SK-N-SH treated with all-trans-retinoic acid at 6 μM for 48 hours (cell line): Measurements from ENCODE around the gene MXD4.

Experiments
- ATAC-seq: fragments of 200-7000 bp; cut with Tn5 transposase; 3 replicates; pipeline ENCODE4 v1.9.1; 2020; ENCODE audit warnings: mild to moderate bottlenecking, moderate library complexity
- ARNTL ChIP-seq: fragments of 450-650 bp; formaldehyde crosslinking; IDR thresholded peaks from 2 replicates; pipeline ENCODE4 v1.5.0; 2020; ENCODE audit warnings: low read depth, mild to moderate bottlenecking, moderate library complexity, borderline replicate concordance
- BACH2 ChIP-seq: fragments of 250-450 bp; sonication (Bioruptor Pico); IDR thresholded peaks from 2 replicates; pipeline ENCODE4 v1.9.0; 2021; ENCODE audit warnings: mild to moderate bottlenecking, borderline replicate concordance
- CSDC2 ChIP-seq: fragments of 250-450 bp; sonication (Bioruptor Pico); IDR thresholded peaks from 2 replicates; pipeline ENCODE4 v1.5.0; 2020; ENCODE audit warnings: mild to moderate bottlenecking, moderate library complexity
- ESRRG ChIP-seq: fragments of 250-450 bp; sonication (Bioruptor Pico); IDR thresholded peaks from 2 replicates; pipeline ENCODE4 v1.6.1; 2021; ENCODE audit warnings: mild to moderate bottlenecking
- GLIS3 ChIP-seq: fragments of 250-450 bp; sonication (Bioruptor Pico); IDR thresholded peaks from 2 replicates; pipeline ENCODE4 v1.5.0; 2020; ENCODE audit warnings: mild to moderate bottlenecking, moderate library complexity
- ISL1 ChIP-seq: fragments of 250-450 bp; sonication (Bioruptor Pico); IDR thresholded peaks from 2 replicates; pipeline ENCODE4 v2.1.2; 2022; ENCODE audit warnings: mild to moderate bottlenecking, moderate library complexity
- OSR1 ChIP-seq: fragments of 250-450 bp; sonication (Bioruptor Pico); IDR thresholded peaks from 2 replicates; pipeline ENCODE4 v1.8.0; 2022; ENCODE audit warnings: moderate library complexity, mild to moderate bottlenecking, inconsistent platforms
- PPARA ChIP-seq: fragments of 250-450 bp; sonication (Bioruptor Pico); IDR thresholded peaks from 2 replicates; pipeline ENCODE4 v1.5.0; 2020; ENCODE audit warnings: mild to moderate bottlenecking, borderline replicate concordance
- SNAI2 ChIP-seq: fragments of 250-450 bp; sonication (Bioruptor Pico); IDR thresholded peaks from 2 replicates; pipeline ENCODE4 v1.5.0; 2020; ENCODE audit warnings: mild to moderate bottlenecking, moderate library complexity
- TCF4 ChIP-seq: fragments of 250-450 bp; sonication (Bioruptor Pico); IDR thresholded peaks from 2 replicates; pipeline ENCODE4 v1.8.0; 2021; ENCODE audit warnings: mild to moderate bottlenecking, moderate library complexity, borderline replicate concordance
- TOX ChIP-seq: fragments of 250-450 bp; sonication (Bioruptor Pico); IDR thresholded peaks from 2 replicates; pipeline ENCODE4 v1.8.0; 2021; ENCODE audit warnings: mild to moderate bottlenecking, moderate library complexity, borderline replicate concordance
- ZC3H10 ChIP-seq: fragments of 250-450 bp; sonication (Bioruptor Pico); IDR thresholded peaks from 2 replicates; pipeline ENCODE4 v1.5.1; 2021; ENCODE audit warnings: mild to moderate bottlenecking, moderate library complexity
- ZFP3 ChIP-seq: fragments of 250-450 bp; sonication (Bioruptor Pico); IDR thresholded peaks from 2 replicates; pipeline ENCODE4 v1.5.0; 2020; ENCODE audit warnings: mild to moderate bottlenecking, moderate library complexity
- ZNF70 ChIP-seq: fragments of 450-650 bp; formaldehyde crosslinking; IDR thresholded peaks from 2 replicates; pipeline ENCODE4 v1.5.0; 2020; ENCODE audit warnings: mild to moderate bottlenecking, moderate library complexity
- ZNF8 ChIP-seq: fragments of 450-650 bp; formaldehyde crosslinking; IDR thresholded peaks from 2 replicates; pipeline ENCODE4 v1.5.0; 2020; ENCODE audit warnings: mild to moderate bottlenecking, moderate library complexity
- TF ChIP-seq, protein P1 (sequence below): fragments of 250-450 bp; sonication (Bioruptor Pico); IDR thresholded peaks from 2 replicates; pipeline ENCODE4 v1.8.0; 2021; ENCODE audit warnings: low read depth, mild to moderate bottlenecking, moderate library complexity, borderline replicate concordance
- TF ChIP-seq, protein P2 (sequence below): fragments of 250-450 bp; sonication (Bioruptor Pico); IDR thresholded peaks from 2 replicates; pipeline ENCODE4 v1.5.0; 2020; ENCODE audit warnings: mild to moderate bottlenecking, moderate library complexity
- TF ChIP-seq, protein P3 (sequence below): fragments of 250-450 bp; sonication (Bioruptor Pico); IDR thresholded peaks from 2 replicates; pipeline ENCODE4 v1.5.1; 2020; ENCODE audit warnings: low read depth, mild to moderate bottlenecking, moderate library complexity

The MXD4 gene

DNA sequence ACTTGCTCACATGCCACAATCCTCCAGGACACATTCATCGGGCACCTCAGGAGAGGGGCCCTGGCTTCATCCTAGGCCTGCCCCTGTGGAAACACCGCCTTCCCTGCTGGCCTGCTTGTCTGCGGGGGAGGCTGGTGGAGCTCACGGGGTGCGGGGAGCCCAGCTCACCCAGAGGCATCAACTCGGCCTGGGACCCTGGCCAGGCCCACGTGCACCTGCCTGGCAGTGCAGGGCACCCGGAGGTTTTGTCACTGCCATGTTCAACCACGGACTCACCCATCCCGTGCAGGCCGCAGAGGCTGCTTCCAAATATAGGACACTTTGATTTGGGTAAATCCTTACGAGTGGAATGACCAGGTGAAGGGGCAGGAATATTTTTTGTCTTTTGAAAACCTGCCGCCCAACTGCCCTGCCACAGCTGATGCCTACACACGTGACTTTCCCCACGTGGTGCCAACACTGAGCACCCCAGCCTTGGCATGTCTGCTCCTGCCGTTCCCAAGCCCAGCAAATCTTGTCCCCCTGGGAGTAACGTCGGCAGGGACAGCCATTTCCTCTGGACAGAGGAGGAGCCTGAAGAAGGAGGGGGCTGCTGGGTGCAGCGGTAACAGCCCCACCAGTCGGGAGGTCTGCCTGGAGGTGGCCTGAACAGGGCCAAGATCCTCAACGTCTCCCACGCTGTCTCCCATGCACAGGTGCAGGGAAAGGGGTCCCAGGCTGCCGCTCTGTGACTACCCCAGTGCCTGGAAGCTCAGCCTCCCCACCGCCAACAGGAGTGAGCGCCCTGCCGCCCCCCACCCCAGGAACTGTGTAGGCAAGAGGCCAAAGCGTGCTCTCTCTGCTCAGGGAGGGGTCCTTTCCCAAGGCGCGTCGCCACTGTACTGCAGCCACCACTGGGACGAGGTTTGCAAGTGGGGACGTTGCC is 8.5 kb downstream of the MXD4 start:
- ATAC-seq = no peak

DNA sequence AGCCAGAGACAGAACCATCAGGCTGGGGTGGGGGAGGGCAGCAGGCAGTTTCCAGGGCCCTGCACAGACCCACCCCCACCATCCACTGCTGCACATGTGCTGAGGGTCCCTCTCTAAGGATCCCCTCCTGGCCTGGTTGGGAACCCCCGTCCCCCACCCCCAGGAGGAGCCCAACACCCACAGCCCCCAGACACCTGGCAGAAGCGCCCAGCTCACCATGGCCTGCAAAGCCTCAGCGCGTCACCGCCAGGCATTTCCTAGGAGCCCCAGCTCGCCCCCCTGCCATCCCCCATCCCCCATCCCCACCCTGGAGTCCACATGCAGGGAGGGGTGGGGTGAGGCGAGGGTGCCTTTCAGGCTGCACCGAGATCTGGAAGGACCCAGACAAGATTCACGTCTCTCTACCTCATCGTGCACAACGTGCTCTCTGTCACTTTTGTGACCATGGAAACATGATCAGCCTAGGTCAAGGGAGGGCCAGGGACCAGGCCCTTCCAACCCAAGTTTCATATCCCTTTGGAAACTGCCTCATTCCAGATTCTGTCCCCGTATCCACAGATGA is 9.3 kb downstream of the MXD4 start:
- TF ChIP-seq TOX (CRISPR knock-in tag) (no peak), CSDC2 (CRISPR knock-in tag) (no peak), BACH2 (CRISPR knock-in tag) (no peak), ZC3H10 (CRISPR knock-in tag) (no peak), PPARA (CRISPR knock-in tag) (no peak), OSR1 (CRISPR knock-in tag) (no peak), ZFP3 (CRISPR knock-in tag) (no peak)
- TF ChIP-seq, protein P1, sequence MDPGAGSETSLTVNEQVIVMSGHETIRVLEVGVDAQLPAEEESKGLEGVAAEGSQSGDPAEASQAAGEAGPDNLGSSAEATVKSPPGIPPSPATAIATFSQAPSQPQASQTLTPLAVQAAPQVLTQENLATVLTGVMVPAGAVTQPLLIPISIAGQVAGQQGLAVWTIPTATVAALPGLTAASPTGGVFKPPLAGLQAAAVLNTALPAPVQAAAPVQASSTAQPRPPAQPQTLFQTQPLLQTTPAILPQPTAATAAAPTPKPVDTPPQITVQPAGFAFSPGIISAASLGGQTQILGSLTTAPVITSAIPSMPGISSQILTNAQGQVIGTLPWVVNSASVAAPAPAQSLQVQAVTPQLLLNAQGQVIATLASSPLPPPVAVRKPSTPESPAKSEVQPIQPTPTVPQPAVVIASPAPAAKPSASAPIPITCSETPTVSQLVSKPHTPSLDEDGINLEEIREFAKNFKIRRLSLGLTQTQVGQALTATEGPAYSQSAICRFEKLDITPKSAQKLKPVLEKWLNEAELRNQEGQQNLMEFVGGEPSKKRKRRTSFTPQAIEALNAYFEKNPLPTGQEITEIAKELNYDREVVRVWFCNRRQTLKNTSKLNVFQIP (CRISPR knock-in tag) = no peak
- ATAC-seq = no peak

More for the DNA sequence above, 8.5 kb downstream of the MXD4 start:
- no peak for TF ChIP-seq ESRRG (CRISPR knock-in tag)
- TF ChIP-seq ZC3H10 (CRISPR knock-in tag) = no peak
- no peak for TF ChIP-seq OSR1 (CRISPR knock-in tag)
- TF ChIP-seq, protein P2, sequence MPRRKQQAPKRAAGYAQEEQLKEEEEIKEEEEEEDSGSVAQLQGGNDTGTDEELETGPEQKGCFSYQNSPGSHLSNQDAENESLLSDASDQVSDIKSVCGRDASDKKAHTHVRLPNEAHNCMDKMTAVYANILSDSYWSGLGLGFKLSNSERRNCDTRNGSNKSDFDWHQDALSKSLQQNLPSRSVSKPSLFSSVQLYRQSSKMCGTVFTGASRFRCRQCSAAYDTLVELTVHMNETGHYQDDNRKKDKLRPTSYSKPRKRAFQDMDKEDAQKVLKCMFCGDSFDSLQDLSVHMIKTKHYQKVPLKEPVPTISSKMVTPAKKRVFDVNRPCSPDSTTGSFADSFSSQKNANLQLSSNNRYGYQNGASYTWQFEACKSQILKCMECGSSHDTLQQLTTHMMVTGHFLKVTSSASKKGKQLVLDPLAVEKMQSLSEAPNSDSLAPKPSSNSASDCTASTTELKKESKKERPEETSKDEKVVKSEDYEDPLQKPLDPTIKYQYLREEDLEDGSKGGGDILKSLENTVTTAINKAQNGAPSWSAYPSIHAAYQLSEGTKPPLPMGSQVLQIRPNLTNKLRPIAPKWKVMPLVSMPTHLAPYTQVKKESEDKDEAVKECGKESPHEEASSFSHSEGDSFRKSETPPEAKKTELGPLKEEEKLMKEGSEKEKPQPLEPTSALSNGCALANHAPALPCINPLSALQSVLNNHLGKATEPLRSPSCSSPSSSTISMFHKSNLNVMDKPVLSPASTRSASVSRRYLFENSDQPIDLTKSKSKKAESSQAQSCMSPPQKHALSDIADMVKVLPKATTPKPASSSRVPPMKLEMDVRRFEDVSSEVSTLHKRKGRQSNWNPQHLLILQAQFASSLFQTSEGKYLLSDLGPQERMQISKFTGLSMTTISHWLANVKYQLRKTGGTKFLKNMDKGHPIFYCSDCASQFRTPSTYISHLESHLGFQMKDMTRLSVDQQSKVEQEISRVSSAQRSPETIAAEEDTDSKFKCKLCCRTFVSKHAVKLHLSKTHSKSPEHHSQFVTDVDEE (CRISPR knock-in tag) = no peak
- no peak for TF ChIP-seq ZNF8
- TF ChIP-seq TCF4 = no peak
- no peak for TF ChIP-seq ISL1 (CRISPR knock-in tag)
- TF ChIP-seq PPARA (CRISPR knock-in tag) = no peak
- TF ChIP-seq, protein P1 (CRISPR knock-in tag) = no peak
- no peak for TF ChIP-seq GLIS3 (CRISPR knock-in tag)
- TF ChIP-seq ZFP3 (CRISPR knock-in tag) = no peak
- no peak for TF ChIP-seq CSDC2 (CRISPR knock-in tag)
- no peak for TF ChIP-seq SNAI2
- TF ChIP-seq ZNF70 (CRISPR knock-in tag) = no peak

DNA sequence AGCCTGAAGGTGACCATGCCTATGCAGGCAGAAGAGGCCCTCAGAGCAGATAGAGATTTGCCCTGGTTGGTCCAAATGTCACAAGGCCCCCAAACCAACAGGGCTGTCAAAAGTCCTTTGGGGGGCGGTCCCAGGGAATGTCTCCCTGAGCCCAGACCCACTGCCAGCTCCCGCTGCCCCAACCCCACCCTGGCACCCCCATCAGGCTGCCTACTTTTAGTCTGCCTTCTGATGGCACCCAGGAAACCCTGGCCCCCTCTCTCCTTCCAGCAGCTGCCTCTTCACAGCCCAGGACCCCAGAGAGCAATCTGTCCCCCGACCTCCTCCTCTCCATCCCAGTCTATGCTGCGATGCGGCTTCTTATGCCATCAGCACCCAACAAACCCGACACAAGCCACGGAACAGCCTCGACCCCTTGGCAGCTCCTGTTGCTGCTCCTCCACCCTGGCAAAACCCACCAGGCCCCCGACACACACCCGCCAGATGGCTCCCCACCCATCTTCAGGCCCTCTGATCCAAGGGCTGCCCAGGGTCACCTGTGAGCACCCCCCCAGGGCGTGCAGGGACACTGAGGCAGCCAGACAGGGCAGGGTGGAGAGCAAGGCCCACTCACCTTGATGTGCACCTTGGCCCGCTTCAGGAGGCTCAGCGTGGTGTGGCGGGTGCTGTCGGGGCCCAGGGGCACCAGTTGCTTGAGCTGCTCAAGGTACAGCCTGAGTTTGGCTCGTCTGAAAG is 9.9 kb downstream of the MXD4 start:
- TF ChIP-seq ZFP3 (CRISPR knock-in tag) (no peak), OSR1 (CRISPR knock-in tag) (no peak)
- no peak for ATAC-seq

DNA sequence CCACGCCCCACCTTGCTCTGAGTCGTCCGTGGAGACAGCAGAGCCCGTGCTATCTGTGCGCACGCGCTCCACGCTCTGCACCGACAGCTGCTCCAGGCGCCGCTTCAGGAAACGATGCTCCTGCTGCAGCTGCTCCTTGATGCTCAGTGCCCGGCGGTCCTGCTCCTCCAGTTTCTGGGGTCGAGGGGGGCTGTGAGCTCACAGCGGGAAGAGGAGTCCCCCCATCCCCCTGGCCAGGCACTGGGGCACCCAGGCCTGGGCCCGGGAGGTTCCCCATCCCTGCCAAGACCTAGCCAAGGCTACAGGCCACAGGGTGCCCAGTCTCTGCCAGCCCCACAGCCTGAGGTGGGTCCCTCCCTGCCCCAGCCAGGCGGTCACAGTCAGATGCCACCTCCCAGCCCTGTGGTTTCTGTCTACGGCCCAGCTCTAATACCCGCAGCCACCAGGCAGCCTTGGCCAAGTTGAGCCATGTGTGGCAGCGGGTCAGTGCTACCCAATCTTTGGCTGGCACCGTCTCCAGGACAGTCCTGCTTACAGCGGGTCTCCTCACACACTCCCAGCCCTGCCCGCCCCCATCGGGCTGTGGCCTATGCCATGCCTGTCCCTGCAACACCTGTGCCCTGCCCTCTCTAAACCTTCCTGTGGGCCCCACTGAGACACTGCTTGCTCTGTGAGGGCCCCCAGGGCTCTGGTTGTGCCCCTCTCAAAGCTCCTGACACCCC is 10.7 kb downstream of the MXD4 start:
- no peak for ATAC-seq
- TF ChIP-seq ZFP3 (CRISPR knock-in tag) (no peak), SNAI2 (no peak), ARNTL (CRISPR knock-in tag) (no peak), ESRRG (CRISPR knock-in tag) (no peak), GLIS3 (CRISPR knock-in tag) (no peak)
- TF ChIP-seq, protein P1 (CRISPR knock-in tag) = no peak
- TF ChIP-seq, protein P3, sequence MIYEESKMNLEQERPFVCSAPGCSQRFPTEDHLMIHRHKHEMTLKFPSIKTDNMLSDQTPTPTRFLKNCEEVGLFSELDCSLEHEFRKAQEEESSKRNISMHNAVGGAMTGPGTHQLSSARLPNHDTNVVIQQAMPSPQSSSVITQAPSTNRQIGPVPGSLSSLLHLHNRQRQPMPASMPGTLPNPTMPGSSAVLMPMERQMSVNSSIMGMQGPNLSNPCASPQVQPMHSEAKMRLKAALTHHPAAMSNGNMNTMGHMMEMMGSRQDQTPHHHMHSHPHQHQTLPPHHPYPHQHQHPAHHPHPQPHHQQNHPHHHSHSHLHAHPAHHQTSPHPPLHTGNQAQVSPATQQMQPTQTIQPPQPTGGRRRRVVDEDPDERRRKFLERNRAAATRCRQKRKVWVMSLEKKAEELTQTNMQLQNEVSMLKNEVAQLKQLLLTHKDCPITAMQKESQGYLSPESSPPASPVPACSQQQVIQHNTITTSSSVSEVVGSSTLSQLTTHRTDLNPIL (CRISPR knock-in tag) = no peak
- TF ChIP-seq, protein P2 (CRISPR knock-in tag) = no peak
